Liver (tissue), 9 donors: Measurements from ENCODE around the gene GDF10. TPM values are rescaled to one million over a fixed set of nuclear protein-coding genes. Genes with fewer than 3 reads are reported as not detected.

ENCODE experiments used
- DNase-seq: peaks from one replicate; pipeline ENCODE4 v3.0.0-alpha.2; 2017; ENCODE audit warnings: low spot score
- H3K27ac ChIP-seq, 2 donors: one replicate each; pipeline ENCODE4 v1.7.0; 2013; ENCODE audit warnings: inconsistent platforms in 2 of 2, low read length in 2 of 2, control low read depth in 1 of 2, low read depth in 1 of 2, mild to moderate bottlenecking in 1 of 2
- H3K27me3 ChIP-seq, 4 donors: one replicate each; pipeline versions ENCODE4 v1.6.1 to v1.7.0; 2013; ENCODE audit warnings: low read length in 3 of 4, inconsistent platforms in 1 of 4, mild to moderate bottlenecking in 1 of 4, moderate library complexity in 1 of 4; ENCODE audit not compliant: control insufficient read depth in 4 of 4, insufficient read depth in 4 of 4
- H3K36me3 ChIP-seq, 4 donors: one replicate each; pipeline versions ENCODE4 v1.6.1 to v1.7.0; 2013; ENCODE audit warnings: low read length in 3 of 4, mild to moderate bottlenecking in 3 of 4, low read depth in 1 of 4, moderate library complexity in 1 of 4; ENCODE audit not compliant: control insufficient read depth in 4 of 4, insufficient read depth in 3 of 4
- H3K4me1 ChIP-seq, 4 donors: one replicate each; pipeline versions ENCODE4 v1.6.1 to v1.7.0; 2013; ENCODE audit warnings: low read length in 3 of 4, mild to moderate bottlenecking in 3 of 4, moderate library complexity in 1 of 4; ENCODE audit not compliant: control insufficient read depth in 4 of 4, insufficient read depth in 4 of 4
- H3K4me3 ChIP-seq, 3 donors: one replicate each; pipeline versions ENCODE4 v1.6.1 to v1.7.0; 2013; ENCODE audit warnings: low read length in 3 of 3, control low read depth in 1 of 3, low read depth in 1 of 3, mild to moderate bottlenecking in 1 of 3
- H3K9ac ChIP-seq, 2 donors: one replicate each; pipeline ENCODE4 v1.7.0; 2013; ENCODE audit warnings: low read length in 2 of 2, mild to moderate bottlenecking in 2 of 2, moderate library complexity in 2 of 2, control low read depth in 1 of 2, low read depth in 1 of 2
- H3K9me3 ChIP-seq, 4 donors: one replicate each; pipeline versions ENCODE4 v1.6.1 to v1.7.0; 2013; ENCODE audit warnings: low read length in 3 of 4; ENCODE audit not compliant: control insufficient read depth in 4 of 4
- CTCF ChIP-seq: fragments of 150-350 bp; IDR thresholded peaks from 2 replicates; pipeline ENCODE4 v1.5.1; 2017; ENCODE audit warnings: improper control_type of control experiment, low read depth, low read length; ENCODE audit not compliant: missing input control
- EGR1 ChIP-seq, 2 donors: IDR thresholded peaks; 2 replicates each; pipeline ENCODE4 v1.6.1; 2016 to 2018; ENCODE audit warnings: antibody characterized with exemption in 2 of 2, low read depth in 2 of 2
- FOXA1 ChIP-seq: IDR thresholded peaks from 2 replicates; pipeline ENCODE4 v1.6.1; 2016; ENCODE audit warnings: antibody characterized with exemption
- FOXA2 ChIP-seq: IDR thresholded peaks from 2 replicates; pipeline ENCODE4 v1.6.1; 2016; ENCODE audit warnings: antibody characterized with exemption
- GABPA ChIP-seq, 2 donors: IDR thresholded peaks in 1 of 2; conservative IDR thresholded peaks in 1 of 2; 2 replicates each; pipeline ENCODE4 v1.6.1; 2016; ENCODE audit warnings: antibody characterized with exemption in 2 of 2, mild to moderate bottlenecking in 1 of 2, moderate library complexity in 1 of 2
- HNF4A ChIP-seq, 2 donors: conservative IDR thresholded peaks; 2 replicates each; pipeline ENCODE4 v1.6.1; 2016; ENCODE audit warnings: antibody characterized with exemption in 2 of 2, mild to moderate bottlenecking in 2 of 2
- HNF4G ChIP-seq: IDR thresholded peaks from 2 replicates; pipeline ENCODE4 v1.6.1; 2016; ENCODE audit warnings: antibody characterized with exemption
- JUND ChIP-seq, 2 donors: IDR thresholded peaks; 2 replicates each; pipeline ENCODE4 v1.6.1; 2016; ENCODE audit warnings: antibody characterized with exemption in 2 of 2
- MAX ChIP-seq: IDR thresholded peaks from 2 replicates; pipeline ENCODE4 v1.6.1; 2016; ENCODE audit warnings: antibody characterized with exemption
- NR2F2 ChIP-seq: IDR thresholded peaks from 2 replicates; pipeline ENCODE4 v1.6.1; 2016; ENCODE audit warnings: antibody characterized with exemption
- RAD21 ChIP-seq, 2 donors: IDR thresholded peaks; 2 replicates each; pipeline ENCODE4 v1.6.1; 2016; ENCODE audit warnings: antibody characterized with exemption in 2 of 2, mild to moderate bottlenecking in 2 of 2
- RXRA ChIP-seq, 2 donors: IDR thresholded peaks; 2 replicates each; pipeline ENCODE4 v1.6.1; 2017 to 2018; ENCODE audit warnings: antibody characterized with exemption in 2 of 2, mild to moderate bottlenecking in 1 of 2
- SP1 ChIP-seq: IDR thresholded peaks from 2 replicates; pipeline ENCODE4 v1.6.1; 2018; ENCODE audit warnings: antibody characterized with exemption, mild to moderate bottlenecking
- TAF1 ChIP-seq: conservative IDR thresholded peaks from 2 replicates; pipeline ENCODE4 v1.6.1; 2016; ENCODE audit warnings: antibody characterized with exemption, mild to moderate bottlenecking
- YY1 ChIP-seq: IDR thresholded peaks from 2 replicates; pipeline ENCODE4 v1.6.1; 2016; ENCODE audit warnings: antibody characterized with exemption, mild to moderate bottlenecking
- ZBTB33 ChIP-seq: IDR thresholded peaks from 2 replicates; pipeline ENCODE4 v1.6.1; 2016; ENCODE audit warnings: antibody characterized with exemption
- WGBS: extraction: QIAGEN DNeasy Blood & Tissue Kit; methylation state at CpG from one replicate; pipeline ENCODE4 v1.1.7; 2013; 5-methylcytosine and 5-hydroxymethylcytosine counted together
- polyA plus RNA-seq, 2 donors: library from polyadenylated mRNA; stranded (reverse) in 1 of 2; unstranded in 1 of 2; fragments of 200-250 nt in 1 of 2; fragments of >200 nt in 1 of 2; fragmentation: Nextera tagmentation in 1 of 2; extraction: Ambion mirVana in 1 of 2; gene quantifications; one replicate each; pipeline versions ENCODE4 v1.2.1 to v1.2.3, GENCODE V29; 2013 to 2015
- total RNA-seq, 2 donors: library from RNA; depleted of rRNA; stranded (reverse); fragments of >200 nt; gene quantifications; one replicate each; pipeline ENCODE4 v1.2.3, GENCODE V29; 2014
- TF ChIP-seq, protein P1 (sequence below): IDR thresholded peaks from 2 replicates; pipeline ENCODE4 v1.6.1; 2016; ENCODE audit warnings: antibody characterized with exemption
- TF ChIP-seq, protein P2 (sequence below): IDR thresholded peaks from 2 replicates; pipeline ENCODE4 v1.6.1; 2016; ENCODE audit warnings: antibody characterized with exemption, mild to moderate bottlenecking
- donor health status: healthy.
- donor health status: healthy.
- donor health status: healthy.
- donor health status: healthy.
- donor health status: healthy.

The GDF10 gene
- total and polyA plus RNA-seq, 4 donors = under 0.01 to 0.28 (median 0.11) TPM

DNA sequence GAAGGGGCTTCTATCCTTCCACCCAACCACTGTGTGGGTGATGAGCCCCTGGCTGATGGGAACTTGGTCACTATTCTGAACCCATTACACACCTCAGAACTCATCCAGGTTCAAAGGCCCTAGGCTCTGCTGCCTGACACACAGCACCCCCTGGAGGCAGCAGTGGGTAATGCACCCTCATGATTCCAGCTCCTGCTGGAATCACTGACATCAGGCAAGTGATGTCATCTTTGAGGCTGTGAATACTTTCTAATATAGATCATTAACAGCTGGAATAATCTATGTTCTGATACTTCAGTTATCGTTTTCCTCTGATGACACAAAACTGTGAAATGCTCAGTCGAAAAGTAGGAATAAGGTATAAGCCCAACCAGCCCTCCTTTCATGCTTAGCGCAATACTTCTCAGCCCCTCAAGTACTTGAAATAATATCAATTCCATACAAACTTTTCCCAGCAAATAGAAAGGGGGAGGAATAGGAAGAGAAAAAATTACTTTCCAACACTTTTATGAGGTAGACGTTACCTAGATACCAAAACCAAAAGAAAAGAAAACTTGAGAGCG lies 40.7 kb downstream of the GDF10 start:
- WGBS = 61% methylated on average over 5 of the region's 5 CpGs
- no peaks in the 10 kb centered on the region for H3K4me1 ChIP-seq
- no peaks in the 10 kb centered on the region for H3K27me3 ChIP-seq
- no peak overlapping the region for H3K9ac ChIP-seq
- H3K4me3 ChIP-seq = no peak overlapping the region
- TF ChIP-seq TAF1 = no peak
- no peak for TF ChIP-seq EGR1 (IDR thresholded peaks at IDR 0.05; ENCODE audit: low read depth in 2 of 2)
- TF ChIP-seq SP1 = no peak
- peak; percentile 94 for TF ChIP-seq CTCF
- no peak for TF ChIP-seq HNF4G
- TF ChIP-seq RXRA (IDR thresholded peaks at IDR 0.05) = peak; percentile 30 to 71
- no peak for TF ChIP-seq MAX
- TF ChIP-seq NR2F2 = no peak
- TF ChIP-seq ZBTB33 = no peak
- TF ChIP-seq JUND (IDR thresholded peaks at IDR 0.05) = no peak
- TF ChIP-seq, protein P1, sequence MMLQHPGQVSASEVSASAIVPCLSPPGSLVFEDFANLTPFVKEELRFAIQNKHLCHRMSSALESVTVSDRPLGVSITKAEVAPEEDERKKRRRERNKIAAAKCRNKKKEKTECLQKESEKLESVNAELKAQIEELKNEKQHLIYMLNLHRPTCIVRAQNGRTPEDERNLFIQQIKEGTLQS = no peak
- TF ChIP-seq RAD21 (IDR thresholded peaks at IDR 0.05) = peak; percentile 94 to 95
- no peak for TF ChIP-seq GABPA (IDR thresholded peaks at IDR 0.05 in 1 of 2, conservative IDR thresholded peaks at IDR 0.05 in 1 of 2)
- TF ChIP-seq YY1 = no peak
- TF ChIP-seq HNF4A (conservative IDR thresholded peaks at IDR 0.05) = no peak
- TF ChIP-seq FOXA1 = no peak
- TF ChIP-seq, protein P2, sequence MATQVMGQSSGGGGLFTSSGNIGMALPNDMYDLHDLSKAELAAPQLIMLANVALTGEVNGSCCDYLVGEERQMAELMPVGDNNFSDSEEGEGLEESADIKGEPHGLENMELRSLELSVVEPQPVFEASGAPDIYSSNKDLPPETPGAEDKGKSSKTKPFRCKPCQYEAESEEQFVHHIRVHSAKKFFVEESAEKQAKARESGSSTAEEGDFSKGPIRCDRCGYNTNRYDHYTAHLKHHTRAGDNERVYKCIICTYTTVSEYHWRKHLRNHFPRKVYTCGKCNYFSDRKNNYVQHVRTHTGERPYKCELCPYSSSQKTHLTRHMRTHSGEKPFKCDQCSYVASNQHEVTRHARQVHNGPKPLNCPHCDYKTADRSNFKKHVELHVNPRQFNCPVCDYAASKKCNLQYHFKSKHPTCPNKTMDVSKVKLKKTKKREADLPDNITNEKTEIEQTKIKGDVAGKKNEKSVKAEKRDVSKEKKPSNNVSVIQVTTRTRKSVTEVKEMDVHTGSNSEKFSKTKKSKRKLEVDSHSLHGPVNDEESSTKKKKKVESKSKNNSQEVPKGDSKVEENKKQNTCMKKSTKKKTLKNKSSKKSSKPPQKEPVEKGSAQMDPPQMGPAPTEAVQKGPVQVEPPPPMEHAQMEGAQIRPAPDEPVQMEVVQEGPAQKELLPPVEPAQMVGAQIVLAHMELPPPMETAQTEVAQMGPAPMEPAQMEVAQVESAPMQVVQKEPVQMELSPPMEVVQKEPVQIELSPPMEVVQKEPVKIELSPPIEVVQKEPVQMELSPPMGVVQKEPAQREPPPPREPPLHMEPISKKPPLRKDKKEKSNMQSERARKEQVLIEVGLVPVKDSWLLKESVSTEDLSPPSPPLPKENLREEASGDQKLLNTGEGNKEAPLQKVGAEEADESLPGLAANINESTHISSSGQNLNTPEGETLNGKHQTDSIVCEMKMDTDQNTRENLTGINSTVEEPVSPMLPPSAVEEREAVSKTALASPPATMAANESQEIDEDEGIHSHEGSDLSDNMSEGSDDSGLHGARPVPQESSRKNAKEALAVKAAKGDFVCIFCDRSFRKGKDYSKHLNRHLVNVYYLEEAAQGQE = no peak
- no peak for TF ChIP-seq FOXA2
- no peaks in the 10 kb centered on the region for H3K9me3 ChIP-seq
- H3K27ac ChIP-seq = no peak overlapping the region
- DNase-seq = peak; percentile 79
- H3K36me3 ChIP-seq = no peaks in the 10 kb centered on the region
